K562 (cell line): ENCODE results near the gene KHNYN. TPM values are rescaled to one million over a fixed set of nuclear protein-coding genes. Genes with fewer than 3 reads are reported as not detected.

ENCODE experiments used
- ATAC-seq: fragments of 200-7000 bp; cut with Tn5 transposase; 3 replicates; pipeline ENCODE4 v1.9.1; 2020; ENCODE audit warnings: moderate library complexity
- BruUV-seq: library from RNA; stranded (reverse); fragments of 400-500 nt; replicated peaks from 2 replicates; lab custom pipeline; 2021; lab: Mats Ljungman, UMichigan
- CTCF ChIA-PET: fragments of 300-600 bp; formaldehyde crosslinking; extraction: SDS; loops from one replicate; lab custom pipeline; 2021; ENCODE audit warnings: low intra/inter-chr PET ratio; lab: Yijun Ruan, JAX
- POLR2A ChIA-PET: fragments of 300-600, 350-650 bp; sonication (Branson Sonifier 250); formaldehyde crosslinking; extraction: SDS; loops from one replicate; lab custom pipeline; 2021; ENCODE audit warnings: antibody characterized with exemption, inconsistent platforms; lab: Yijun Ruan, JAX
- DNase-seq, 4 experiments: peaks; one replicate each; pipeline versions ENCODE4 v3.0.0 to v3.0.0-alpha.2; 2011 to 2018; ENCODE audit warnings: low spot score in 3 of 4, mixed read lengths in 3 of 4; ENCODE audit errors: extremely low read depth in 1 of 4
- FAIRE-seq: peaks from 2 replicates; lab custom pipeline; 2011; peaks lifted over from hg19 to GRCh38; lab: Jason Lieb, UNC
- H2AFZ ChIP-seq: 2 replicates; pipeline ENCODE4 v1.6.0; 2011; ENCODE audit warnings: low read depth, low read length, control low read depth, inconsistent platforms
- H3K27ac ChIP-seq: fragments of 200-600 bp; 3 replicates; pipeline ENCODE4 v1.8.0; 2011; ENCODE audit warnings: low read depth, mild to moderate bottlenecking, control low read depth, inconsistent platforms, low read length, moderate library complexity, mixed read lengths; ENCODE audit errors: extremely low read depth
- H3K27me3 ChIP-seq, 2 experiments: fragments of 300-600 bp in 1 of 2; 2 replicates in 1 of 2; 3 replicates in 1 of 2; pipeline versions ENCODE4 v1.6.0 to v1.8.0; 2011; ENCODE audit warnings: inconsistent platforms in 2 of 2, low read length in 2 of 2, mild to moderate bottlenecking in 1 of 2, mixed read lengths in 1 of 2, moderate library complexity in 1 of 2; ENCODE audit not compliant: control insufficient read depth in 2 of 2, insufficient read depth in 2 of 2
- H3K36me3 ChIP-seq: fragments of 300-600 bp; 3 replicates; pipeline ENCODE4 v1.8.0; 2011; ENCODE audit warnings: mild to moderate bottlenecking, low read length, inconsistent platforms; ENCODE audit not compliant: control insufficient read depth, insufficient read depth
- H3K4me1 ChIP-seq, 2 experiments: fragments of 200-600 bp in 1 of 2; replicated peaks in 1 of 2; 2 replicates in 1 of 2; 3 replicates in 1 of 2; pipeline versions ENCODE4 v1.5.1 to v1.8.0; 2011; ENCODE audit warnings: inconsistent platforms in 2 of 2, low read length in 2 of 2, mild to moderate bottlenecking in 1 of 2, mixed read lengths in 1 of 2, moderate library complexity in 1 of 2; ENCODE audit not compliant: control insufficient read depth in 2 of 2, insufficient read depth in 2 of 2
- H3K4me2 ChIP-seq: 2 replicates; pipeline ENCODE4 v1.6.1; 2011; ENCODE audit warnings: low read length, control low read depth, inconsistent platforms, mixed read lengths; ENCODE audit not compliant: insufficient read depth
- H3K4me3 ChIP-seq: fragments of 200-600 bp; sonication (generic), shearing (Covaris generic); 2 replicates; pipeline ENCODE4 v1.5.1; 2016; ENCODE audit warnings: control low read depth, inconsistent platforms
- H3K79me2 ChIP-seq: fragments of 200-600 bp; 3 replicates; pipeline ENCODE4 v1.8.0; 2011; ENCODE audit warnings: low read length, inconsistent platforms; ENCODE audit not compliant: control insufficient read depth, insufficient read depth
- H3K9ac ChIP-seq, 2 experiments: 2 replicates each; pipeline versions ENCODE4 v1.6.0 to v1.6.1; 2011; ENCODE audit warnings: low read depth in 2 of 2, low read length in 2 of 2, control low read depth in 1 of 2, inconsistent platforms in 1 of 2, mild to moderate bottlenecking in 1 of 2, mixed read lengths in 1 of 2; ENCODE audit not compliant: insufficient read depth in 1 of 2
- H3K9me1 ChIP-seq: one replicate; pipeline ENCODE4 v1.6.0; 2011; ENCODE audit warnings: inconsistent platforms, mild to moderate bottlenecking, low read length, moderate library complexity; ENCODE audit not compliant: control insufficient read depth, insufficient read depth
- H3K9me3 ChIP-seq: replicated peaks from 2 replicates; pipeline ENCODE4 v1.5.1; 2011; ENCODE audit warnings: low read depth, low read length, inconsistent platforms; ENCODE audit not compliant: control insufficient read depth, insufficient read depth
- H4K20me1 ChIP-seq: replicated peaks from 2 replicates; pipeline ENCODE4 v1.6.1; 2011; ENCODE audit warnings: low read length, inconsistent platforms, mixed read lengths; ENCODE audit not compliant: control insufficient read depth, insufficient read depth
- BRCA1 ChIP-seq, 2 experiments: fragments of 450-650 bp in 1 of 2; sonication (generic) in 1 of 2; formaldehyde crosslinking in 1 of 2; IDR thresholded peaks; 2 replicates each; pipeline versions ENCODE4 v1.5.0 to v1.6.1; 2017 to 2020; ENCODE audit warnings: mild to moderate bottlenecking in 1 of 2, missing genetic modification reagents in 1 of 2
- CHD4 ChIP-seq: fragments of 200-600 bp; sonication (generic); IDR thresholded peaks from 3 replicates; pipeline ENCODE4 v1.6.1; 2012; ENCODE audit warnings: low read depth, mild to moderate bottlenecking, mixed read lengths, low read length, inconsistent platforms; ENCODE audit not compliant: insufficient read depth, insufficient replicate concordance, poor library complexity, severe bottlenecking
- IFI16 ChIP-seq: fragments of 250-450 bp; sonication (Bioruptor Pico); IDR thresholded peaks from 2 replicates; pipeline ENCODE4 v2.1.2; 2022; ENCODE audit warnings: mild to moderate bottlenecking, inconsistent platforms
- KLF16 ChIP-seq: IDR thresholded peaks from 2 replicates; pipeline ENCODE4 v1.6.1; 2016; ENCODE audit warnings: antibody characterized with exemption
- MBD2 ChIP-seq: sonication (generic); IDR thresholded peaks from 2 replicates; pipeline ENCODE4 v1.6.1; 2016; ENCODE audit warnings: low read depth, borderline replicate concordance
- NCOA1 ChIP-seq: fragments of 450-650 bp; IDR thresholded peaks from 2 replicates; pipeline ENCODE4 v1.6.1; 2016; ENCODE audit warnings: low read depth
- RCOR1 ChIP-seq, 2 experiments: IDR thresholded peaks; 2 replicates each; pipeline ENCODE4 v1.6.1; 2012; ENCODE audit warnings: low read depth in 2 of 2, low read length in 2 of 2, borderline replicate concordance in 1 of 2, improper control_type of control experiment in 1 of 2
- SIN3B ChIP-seq: fragments of 450-650 bp; IDR thresholded peaks from 2 replicates; pipeline ENCODE4 v1.6.1; 2017; ENCODE audit warnings: low read depth, mild to moderate bottlenecking, moderate library complexity
- TBP ChIP-seq: optimal IDR thresholded peaks from 2 replicates; pipeline ENCODE3; 2011; ENCODE audit warnings: low read depth, low read length, improper control_type of control experiment
- ZNF609 ChIP-seq: sonication (generic); formaldehyde crosslinking; IDR thresholded peaks from 2 replicates; pipeline ENCODE4 v1.8.1; 2023; ENCODE audit warnings: missing genetic modification reagents, mild to moderate bottlenecking, borderline replicate concordance
- ZNF778 ChIP-seq: fragments of 450-650 bp; formaldehyde crosslinking; IDR thresholded peaks from 2 replicates; pipeline ENCODE4 v1.4.0; 2020; ENCODE audit warnings: mild to moderate bottlenecking, moderate library complexity
- WGBS: fragments of 100-300 bp; shearing (Covaris generic); methylation state at CpG from one replicate; pipeline ENCODE4 v1.1.6; 2016; ENCODE audit warnings: low coverage, mixed read lengths; ENCODE audit not compliant: insufficient coverage; ENCODE audit errors: missing lambda C conversion rate; 5-methylcytosine and 5-hydroxymethylcytosine counted together
- in situ Hi-C: fragments of 300-500 bp; cut with MboI; formaldehyde crosslinking; loops from 4 replicates; pipeline ENCODE4 v1.15.0; 2018; ENCODE audit warnings: inconsistent platforms, mixed read lengths
- intact Hi-C: fragments of 100-400 bp; cut with micrococcal nuclease; formaldehyde crosslinking; loops from 2 replicates; pipeline ENCODE4 v1.14.2; 2022
- polyA plus RNA-seq, 8 experiments: library from polyadenylated mRNA; depleted of rRNA in 4 of 8; stranded (reverse) in 5 of 8; unstranded in 3 of 8; fragments of >200 nt; fragmentation: Nextera tagmentation in 2 of 8; fragmentation: Illumina TruSeq in 1 of 8; extraction: Ambion mirVana in 2 of 8; extraction: Trizol in 1 of 8; gene quantifications; 2 replicates each; pipeline versions ENCODE4 v1.2.1 to v1.2.3, GENCODE V29; 2011 to 2014; ENCODE audit warnings: inconsistent platforms in 1 of 8, missing spikeins in 1 of 8
- total RNA-seq, 7 experiments: library from RNA; depleted of rRNA in 6 of 7; stranded (reverse); fragments of >200 nt in 6 of 7; fragmentation: Illumina TruSeq in 2 of 7; extraction: Trizol in 2 of 7; gene quantifications; 2 replicates each; pipeline versions ENCODE4 v1.2.1 to v1.2.3, GENCODE V29; 2011 to 2021; ENCODE audit warnings: low replicate concordance in 1 of 7
- TF ChIP-seq, protein P1 (sequence below), 2 experiments: IDR thresholded peaks in 1 of 2; conservative IDR thresholded peaks in 1 of 2; 2 replicates each; pipeline ENCODE4 v1.6.1; 2016; ENCODE audit warnings: low read depth in 2 of 2, mild to moderate bottlenecking in 1 of 2, missing compliant biosample characterization in 1 of 2, missing genetic modification characterization in 1 of 2, moderate library complexity in 1 of 2

KHNYN gene
- total and polyA plus RNA-seq, 9 of the 15 experiments (the other 6 are each of a cell fraction or from before 2014, with no cell fraction given) = 0.76 to 26.0 (median 14.1) TPM

GRCh38 chr14:24481622-24482324 is 52.0 kb downstream of the KHNYN start:
- CTCF ChIA-PET = interaction anchor here (2.5 kb wide), 1 partner anchor 197 kb away, joined by 9 read pairs; no protein-coding TSS in a partner anchor
- Histone ChIP-seq H3K4me2 (peak overlapping the region; percentile 46), H2AFZ (0 out of 2 replicates have a peak overlapping the region, but pooled peaks have one; percentile 58), H3K36me3 (no peaks in the 10 kb centered on the region), H3K4me1 (peaks cover 0 to 6% of the 10 kb centered on the region in 2 experiments; a peak in 2 of 5 replicates), H3K9ac (peak overlapping the region in 1 of 2 experiments; percentile 20; a peak in 1 of 4 replicates), H3K4me3 (no peak overlapping the region), H3K9me1 (no peaks in the 10 kb centered on the region), H4K20me1 (no peaks in the 10 kb centered on the region), H3K27ac (no peak overlapping the region), H3K9me3 (no peaks in the 10 kb centered on the region), H3K27me3 (no peaks in the 10 kb centered on the region), H3K79me2 (no peaks in the 10 kb centered on the region)
- BruUV-seq = no TSS peak
- FAIRE-seq (peak; percentile 92), ATAC-seq (peak; percentile 100), DNase-seq (peak; percentile 58 to 84 (median 72))
- 3% methylated on average over 13 of the region's 23 CpGs for whole genome bisulfite sequencing
- POLR2A ChIA-PET = interaction anchor here (0.7 to 1.0 kb wide), 2 partner anchors 10 to 326 kb away, joined by 3 to 4 read pairs; no protein-coding TSS in a partner anchor
- in situ Hi-C loops (no loop called here), intact Hi-C loops (loop anchor here (1.0 kb wide), 1 partner anchor 198 kb away; no protein-coding TSS in a partner anchor)
- TF ChIP-seq, protein P1, sequence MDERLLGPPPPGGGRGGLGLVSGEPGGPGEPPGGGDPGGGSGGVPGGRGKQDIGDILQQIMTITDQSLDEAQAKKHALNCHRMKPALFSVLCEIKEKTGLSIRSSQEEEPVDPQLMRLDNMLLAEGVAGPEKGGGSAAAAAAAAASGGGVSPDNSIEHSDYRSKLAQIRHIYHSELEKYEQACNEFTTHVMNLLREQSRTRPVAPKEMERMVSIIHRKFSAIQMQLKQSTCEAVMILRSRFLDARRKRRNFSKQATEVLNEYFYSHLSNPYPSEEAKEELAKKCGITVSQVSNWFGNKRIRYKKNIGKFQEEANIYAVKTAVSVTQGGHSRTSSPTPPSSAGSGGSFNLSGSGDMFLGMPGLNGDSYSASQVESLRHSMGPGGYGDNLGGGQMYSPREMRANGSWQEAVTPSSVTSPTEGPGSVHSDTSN (CRISPR knock-in tag; IDR thresholded peaks at IDR 0.05; ENCODE audit: low read depth) = no peak
- TF ChIP-seq, protein P1 (tag; conservative IDR thresholded peaks at IDR 0.05; ENCODE audit: low read depth) = 0 out of 2 replicates have a peak, but pooled peaks have one; percentile 19
- TF ChIP-seq BRCA1 (IDR thresholded peaks at IDR 0.05) (no peak), BRCA1 (CRISPR knock-in tag; IDR thresholded peaks at IDR 0.05) (no peak), KLF16 (0 out of 2 replicates have a peak, but pooled peaks have one; percentile 56), CHD4 (no peak), TBP (no peak), NCOA1 (no peak), IFI16 (CRISPR knock-in tag) (no peak), ZNF778 (CRISPR knock-in tag) (no peak), SIN3B (no peak), ZNF609 (CRISPR knock-in tag) (no peak), MBD2 (no peak), RCOR1 (IDR thresholded peaks at IDR 0.05; ENCODE audit: borderline replicate concordance in 1 of 2, low read depth in 2 of 2, low read length in 2 of 2) (peak in 1 of 2 experiments; percentile 19; a peak in 1 of 4 replicates)
